Right atrium auricular region (tissue), 2 donors: ENCODE data around the gene SEMA3B. TPM values are rescaled to one million over a fixed set of nuclear protein-coding genes. Genes with fewer than 3 reads are reported as not detected.

ENCODE experiments used
- DNase-seq: peaks from one replicate; pipeline ENCODE4 v3.0.0-alpha.2; 2019; ENCODE audit warnings: low spot score
- H3K27ac ChIP-seq, 2 donors: fragments of 200-600 bp; sonication (generic); 1 replicate in 1 of 2; 2 replicates in 1 of 2; pipeline ENCODE4 v1.5.1; 2016 to 2019
- H3K27me3 ChIP-seq, 2 donors: fragments of 200-600 bp; sonication (generic); one replicate each; pipeline versions ENCODE4 v1.5.1 to v1.6.0; 2017 to 2019
- H3K36me3 ChIP-seq: fragments of 200-600 bp; sonication (generic); one replicate; pipeline ENCODE4 v1.5.1; 2016
- H3K4me1 ChIP-seq, 2 donors: fragments of 200-600 bp; sonication (generic); one replicate each; pipeline versions ENCODE4 v1.5.1 to v1.6.0; 2017 to 2019
- H3K4me3 ChIP-seq, 2 donors: fragments of 200-600 bp; sonication (generic); 1 replicate in 1 of 2; 2 replicates in 1 of 2; pipeline ENCODE4 v1.5.1; 2017 to 2019; ENCODE audit warnings: mild to moderate bottlenecking in 1 of 2, moderate library complexity in 1 of 2
- H3K9me3 ChIP-seq, 2 donors: fragments of 200-600 bp; sonication (generic); one replicate each; pipeline ENCODE4 v1.5.1; 2019
- CTCF ChIP-seq, 2 donors: fragments of 200-600 bp; sonication (generic); IDR thresholded peaks; one replicate each; pipeline ENCODE4 v1.5.1; 2019; ENCODE audit warnings: antibody characterized with exemption in 2 of 2
- total RNA-seq, 2 donors: library from RNA; depleted of rRNA; stranded (reverse); fragments of >200 nt; gene quantifications; one replicate each; pipeline ENCODE4 v1.1.0, GENCODE V29; 2016

SEMA3B gene
- total RNA-seq, 2 donors from 2014 or later: 15.4 to 20.0 TPM

- DNase-seq: no peak
- H3K36me3 ChIP-seq: peaks cover 38% of the 10 kb centered on the region
- peak overlapping the region; percentile 55 to 67 for H3K27ac ChIP-seq
- no peaks in the 10 kb centered on the region for H3K9me3 ChIP-seq
- no peak overlapping the region for H3K4me3 ChIP-seq
- H3K27me3 ChIP-seq: no peaks in the 10 kb centered on the region
- H3K4me1 ChIP-seq: peaks cover 0 to 41% of the 10 kb centered on the region in 2 donors
- TF ChIP-seq CTCF (IDR thresholded peaks at IDR 0.05): no peak
These were observed 17.6 kb downstream of the SEMA3B start for GRCh38 chr3:50286322-50287227.

- peaks cover 38% of the 10 kb centered on the region for H3K36me3 ChIP-seq
- H3K4me1 ChIP-seq: peaks cover 0 to 47% of the 10 kb centered on the region in 2 donors
- peak overlapping the region; percentile 55 to 67 for H3K27ac ChIP-seq
- no peak for DNase-seq
- H3K4me3 ChIP-seq: no peak overlapping the region
- H3K27me3 ChIP-seq: no peaks in the 10 kb centered on the region
- TF ChIP-seq CTCF (IDR thresholded peaks at IDR 0.05): no peak
- no peaks in the 10 kb centered on the region for H3K9me3 ChIP-seq
These were observed 18.3 kb downstream of the SEMA3B start for GRCh38 chr3:50287262-50287661.

GRCh38 chr3:50288387-50289007, 19.6 kb downstream of the SEMA3B start:
- peaks cover 38% of the 10 kb centered on the region for H3K36me3 ChIP-seq
- peaks cover 0 to 57% of the 10 kb centered on the region in 2 donors for H3K4me1 ChIP-seq
- H3K27me3 ChIP-seq: no peaks in the 10 kb centered on the region
- H3K9me3 ChIP-seq: no peaks in the 10 kb centered on the region
- DNase-seq: no peak
- no peak overlapping the region for H3K27ac ChIP-seq
- H3K4me3 ChIP-seq: no peak overlapping the region
- TF ChIP-seq CTCF (IDR thresholded peaks at IDR 0.05): no peak

- Histone ChIP-seq H3K27ac (no peak overlapping the region), H3K9me3 (no peaks in the 10 kb centered on the region), H3K27me3 (no peaks in the 10 kb centered on the region), H3K4me3 (no peak overlapping the region), H3K36me3 (peaks cover 38% of the 10 kb centered on the region), H3K4me1 (peaks cover 0 to 58% of the 10 kb centered on the region in 2 donors)
- DNase-seq: no peak
- TF ChIP-seq CTCF (IDR thresholded peaks at IDR 0.05): no peak
These were observed 20.2 kb downstream of the SEMA3B start for GRCh38 chr3:50289130-50289529.

GRCh38 chr3:50290161-50290641, 21.3 kb downstream of the SEMA3B start:
- Histone ChIP-seq H3K27ac (no peak overlapping the region), H3K4me1 (peaks cover 0 to 58% of the 10 kb centered on the region in 2 donors)
- DNase-seq: no peak

More at GRCh38 chr3:50290161-50290641, 21.3 kb downstream of the SEMA3B start:
- Histone ChIP-seq H3K9me3 (no peaks in the 10 kb centered on the region), H3K4me3 (no peak overlapping the region), H3K36me3 (peaks cover 38% of the 10 kb centered on the region), H3K27me3 (no peaks in the 10 kb centered on the region)
- no peak for TF ChIP-seq CTCF (IDR thresholded peaks at IDR 0.05)
